Spleen (tissue), 11 donors: Measurements from ENCODE around the gene IL15. TPM values are rescaled to one million over a fixed set of nuclear protein-coding genes. Genes with fewer than 3 reads are reported as not detected.

Experiments
- DNase-seq: peaks from one replicate; pipeline ENCODE4 v3.0.0-alpha.2; 2020
- H3K27ac ChIP-seq, 8 donors: fragments of 200-600 bp; sonication (generic) in 7 of 8; 1 replicate in 4 of 8; 2 replicates in 4 of 8; pipeline versions ENCODE4 v1.5.0 to v1.8.0; 2016 to 2021; ENCODE audit warnings: inconsistent platforms in 4 of 8, mild to moderate bottlenecking in 4 of 8, moderate library complexity in 1 of 8
- H3K27me3 ChIP-seq, 7 donors: fragments of 200-600 bp; sonication (generic) in 6 of 7; replicated peaks in 1 of 7; 1 replicate in 4 of 7; 2 replicates in 3 of 7; pipeline versions ENCODE4 v1.5.0 to v1.8.0; 2016 to 2021; ENCODE audit warnings: inconsistent platforms in 3 of 7, mild to moderate bottlenecking in 1 of 7
- H3K36me3 ChIP-seq, 6 donors: fragments of 200-600 bp; sonication (generic) in 5 of 6; 1 replicate in 4 of 6; 2 replicates in 2 of 6; pipeline versions ENCODE4 v1.5.0 to v1.8.0; 2016 to 2021; ENCODE audit warnings: inconsistent platforms in 2 of 6
- H3K4me1 ChIP-seq, 6 donors: fragments of 200-600 bp; sonication (generic) in 5 of 6; 1 replicate in 3 of 6; 2 replicates in 3 of 6; pipeline versions ENCODE4 v1.5.0 to v1.8.0; 2016 to 2021; ENCODE audit warnings: inconsistent platforms in 3 of 6
- H3K4me3 ChIP-seq, 8 donors: fragments of 200-600 bp; sonication (generic) in 7 of 8; 1 replicate in 4 of 8; 2 replicates in 4 of 8; pipeline versions ENCODE4 v1.5.0 to v1.8.0; 2016 to 2021; ENCODE audit warnings: inconsistent platforms in 4 of 8, mild to moderate bottlenecking in 4 of 8, moderate library complexity in 2 of 8
- H3K9me3 ChIP-seq, 8 donors: fragments of 200-600 bp; sonication (generic) in 7 of 8; 1 replicate in 4 of 8; 2 replicates in 4 of 8; pipeline versions ENCODE4 v1.5.0 to v1.8.0; 2016 to 2021; ENCODE audit warnings: inconsistent platforms in 4 of 8
- POLR2A ChIP-seq, 3 donors: fragments of 450-650 bp; IDR thresholded peaks; one replicate each; pipeline ENCODE4 v1.5.1; 2017; ENCODE audit warnings: antibody characterized with exemption in 3 of 3, mild to moderate bottlenecking in 1 of 3
- POLR2AphosphoS5 ChIP-seq, 3 donors: sonication (generic); formaldehyde crosslinking; IDR thresholded peaks; one replicate each; pipeline ENCODE4 v1.5.1; 2017; ENCODE audit warnings: antibody characterized with exemption in 3 of 3
- WGBS, 5 donors: extraction: QIAGEN DNeasy Blood & Tissue Kit in 3 of 5; methylation state at CpG; one replicate each; pipeline versions ENCODE4 v1.1.5 to v1.1.7; 2013 to 2018; 5-methylcytosine and 5-hydroxymethylcytosine counted together
- intact Hi-C: fragments of 100-400 bp; cut with DNase I; formaldehyde crosslinking; loops from one replicate; pipeline ENCODE4 v1.15.0; 2023; ENCODE audit warnings: low total_unique reads
- polyA plus RNA-seq, 3 donors: library from polyadenylated mRNA; stranded (reverse); fragments of 200-250 nt; gene quantifications; one replicate each; pipeline ENCODE4 v1.2.1, GENCODE V29; 2013
- total RNA-seq, 7 donors: library from RNA; depleted of rRNA in 3 of 7; stranded (reverse); fragments of >200 nt in 3 of 7; fragmentation: NEBNext Ultra II Directional in 4 of 7; extraction: Animal tissue kit (Norgen Biotek cat#: 25700) in 4 of 7; gene quantifications; one replicate each; pipeline versions ENCODE4 v1.1.0 to v1.2.1, GENCODE V29; 2016 to 2021
- TF ChIP-seq, protein P1 (sequence below), 11 experiments: fragments of 200-600 bp in 7 of 11; fragments of 450-650 bp in 4 of 11; sonication (generic) in 4 of 11; IDR thresholded peaks in 8 of 11; conservative IDR thresholded peaks in 3 of 11; 1 replicate in 7 of 11; 2 replicates in 4 of 11; pipeline versions ENCODE4 v1.4.0 to v1.8.0; 2016 to 2021; ENCODE audit warnings: antibody characterized with exemption in 11 of 11, inconsistent platforms in 4 of 11, mild to moderate bottlenecking in 1 of 11
- donor health status: healthy with polysubstance abuse.
- donor health status: DM: no; HTN: no; CAD: no; lungs with moderate emphysema.
- donor health status: DM: no; HTN: no; CAD: no.
- donor health status: Bipolar disorder and iron deficiency.
- donor health status: healthy.
- donor health status: DM: no; HTN: no; CAD: no.
- donor health status: DM: yes; HTN: yes; CAD: no.

IL15 gene
- total and polyA plus RNA-seq, 10 donors = 15.9 to 37.0 (median 21.1) TPM

- Histone ChIP-seq H3K9me3 (peaks cover 0 to 26% (median 22%) of the 10 kb centered on the region in 8 donors), H3K27me3 (no peaks in the 10 kb centered on the region), H3K4me1 (peaks cover 0 to 24% (median 5%) of the 10 kb centered on the region in 6 donors), H3K4me3 (no peak overlapping the region), H3K36me3 (no peaks in the 10 kb centered on the region), H3K27ac (peak overlapping the region in 6 of 8 donors; percentile 22 to 65 (median 51))
- no peak for DNase-seq
- WGBS, 5 donors = 26 to 45% (median 35%) methylated on average over 1 of the region's 1 CpG
- intact Hi-C loops = no loop called here
- TF ChIP-seq POLR2AphosphoS5 (IDR thresholded peaks at IDR 0.05) = no peak
- TF ChIP-seq, protein P1, sequence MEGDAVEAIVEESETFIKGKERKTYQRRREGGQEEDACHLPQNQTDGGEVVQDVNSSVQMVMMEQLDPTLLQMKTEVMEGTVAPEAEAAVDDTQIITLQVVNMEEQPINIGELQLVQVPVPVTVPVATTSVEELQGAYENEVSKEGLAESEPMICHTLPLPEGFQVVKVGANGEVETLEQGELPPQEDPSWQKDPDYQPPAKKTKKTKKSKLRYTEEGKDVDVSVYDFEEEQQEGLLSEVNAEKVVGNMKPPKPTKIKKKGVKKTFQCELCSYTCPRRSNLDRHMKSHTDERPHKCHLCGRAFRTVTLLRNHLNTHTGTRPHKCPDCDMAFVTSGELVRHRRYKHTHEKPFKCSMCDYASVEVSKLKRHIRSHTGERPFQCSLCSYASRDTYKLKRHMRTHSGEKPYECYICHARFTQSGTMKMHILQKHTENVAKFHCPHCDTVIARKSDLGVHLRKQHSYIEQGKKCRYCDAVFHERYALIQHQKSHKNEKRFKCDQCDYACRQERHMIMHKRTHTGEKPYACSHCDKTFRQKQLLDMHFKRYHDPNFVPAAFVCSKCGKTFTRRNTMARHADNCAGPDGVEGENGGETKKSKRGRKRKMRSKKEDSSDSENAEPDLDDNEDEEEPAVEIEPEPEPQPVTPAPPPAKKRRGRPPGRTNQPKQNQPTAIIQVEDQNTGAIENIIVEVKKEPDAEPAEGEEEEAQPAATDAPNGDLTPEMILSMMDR (IDR thresholded peaks at IDR 0.05 in 8 of 11, conservative IDR thresholded peaks at IDR 0.05 in 3 of 11) = no peak
- TF ChIP-seq POLR2A (IDR thresholded peaks at IDR 0.05) = no peak
Observed at GRCh38 chr4:141705747-141706377, 69.5 kb downstream of the IL15 start.

- peaks cover 0 to 28% (median 5%) of the 10 kb centered on the region in 6 donors for H3K4me1 ChIP-seq
- TF ChIP-seq POLR2AphosphoS5 (IDR thresholded peaks at IDR 0.05) (no peak), POLR2A (IDR thresholded peaks at IDR 0.05) (no peak)
- TF ChIP-seq, protein P1 (IDR thresholded peaks at IDR 0.05 in 8 of 11, conservative IDR thresholded peaks at IDR 0.05 in 3 of 11) = no peak
- peaks cover 0 to 26% (median 22%) of the 10 kb centered on the region in 8 donors for H3K9me3 ChIP-seq
- intact Hi-C loops = no loop called here
- H3K27me3 ChIP-seq = no peaks in the 10 kb centered on the region
- no peak overlapping the region for H3K4me3 ChIP-seq
- WGBS, 5 donors = 77 to 85% (median 80%) methylated on average over 3 of the region's 3 CpGs
- H3K36me3 ChIP-seq = no peaks in the 10 kb centered on the region
- no peak for DNase-seq
- peak overlapping the region in 2 of 8 donors; percentile 54 to 65 for H3K27ac ChIP-seq
Observed at GRCh38 chr4:141706445-141706844, 70.1 kb downstream of the IL15 start.

DNA sequence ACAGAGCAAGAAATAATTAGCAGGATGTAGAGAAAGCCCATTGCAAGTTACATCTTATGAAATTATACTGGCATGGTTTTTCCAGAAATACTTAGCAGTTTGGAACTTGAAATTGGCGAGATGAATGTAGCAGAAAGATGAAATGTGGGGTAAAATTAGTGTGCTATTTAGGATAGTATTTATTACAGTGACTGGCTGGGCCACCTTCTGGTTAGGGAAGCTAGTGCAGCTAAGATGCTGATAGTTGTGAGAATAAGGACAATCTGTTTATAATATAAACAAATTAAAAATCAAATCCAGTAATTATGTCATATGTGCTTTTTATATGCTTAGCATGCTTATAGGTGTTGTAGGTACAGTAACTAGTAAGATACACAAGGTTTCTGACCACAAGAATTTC, 74.8 kb downstream of the IL15 start:
- peaks cover 0 to 20% (median 14%) of the 10 kb centered on the region in 8 donors for H3K9me3 ChIP-seq
- H3K4me1 ChIP-seq = peaks cover 0 to 11% (median 0%) of the 10 kb centered on the region in 6 donors
- no peaks in the 10 kb centered on the region for H3K27me3 ChIP-seq
- no peak overlapping the region for H3K4me3 ChIP-seq
- TF ChIP-seq, protein P1 (IDR thresholded peaks at IDR 0.05 in 8 of 11, conservative IDR thresholded peaks at IDR 0.05 in 3 of 11) = peak in 9 of 11 experiments; percentile 18 to 60 (median 42)
- TF ChIP-seq POLR2AphosphoS5 (IDR thresholded peaks at IDR 0.05) (no peak), POLR2A (IDR thresholded peaks at IDR 0.05) (no peak)
- 59 to 85% (median 74%) methylated on average over 1 of the region's 1 CpG for WGBS, 5 donors
- H3K36me3 ChIP-seq = peaks cover 0 to 4% (median 1%) of the 10 kb centered on the region in 6 donors
- intact Hi-C loops = no loop called here
- no peak for DNase-seq
- H3K27ac ChIP-seq = no peak overlapping the region

GRCh38 chr4:141713185-141713584, 76.8 kb downstream of the IL15 start:
- 88 to 94% (median 91%) methylated on average over 4 of the region's 4 CpGs for WGBS, 5 donors
- H3K36me3 ChIP-seq = peaks cover 0 to 22% (median 3%) of the 10 kb centered on the region in 6 donors
- H3K4me3 ChIP-seq = no peak overlapping the region
- no peak for TF ChIP-seq POLR2AphosphoS5 (IDR thresholded peaks at IDR 0.05)
- TF ChIP-seq, protein P1 (IDR thresholded peaks at IDR 0.05 in 8 of 11, conservative IDR thresholded peaks at IDR 0.05 in 3 of 11) = no peak
- TF ChIP-seq POLR2A (IDR thresholded peaks at IDR 0.05) = no peak
- H3K27me3 ChIP-seq = no peaks in the 10 kb centered on the region
- H3K27ac ChIP-seq = no peak overlapping the region
- intact Hi-C loops = no loop called here
- peaks cover 0 to 15% (median 9%) of the 10 kb centered on the region in 8 donors for H3K9me3 ChIP-seq
- peaks cover 0 to 4% (median 0%) of the 10 kb centered on the region in 6 donors for H3K4me1 ChIP-seq
- no peak for DNase-seq
